BLaER1 treated with 17β-estradiol and CSF1 and Interleukin-3, amounts not matched to agents 10 nM and 100 nM (cell line): Measurements from ENCODE around the gene MRPS2.

Experiments used
- H3K27ac ChIP-seq, 11 experiments: shearing (Covaris generic); formaldehyde crosslinking; 2 replicates each; pipeline ENCODE4 v1.8.1; 2022
- H3K27me3 ChIP-seq, 11 experiments: shearing (Covaris generic); formaldehyde crosslinking; 2 replicates each; pipeline ENCODE4 v1.8.1; 2022
- H3K36me3 ChIP-seq, 11 experiments: shearing (Covaris generic); formaldehyde crosslinking; 2 replicates each; pipeline ENCODE4 v1.8.1; 2022
- H3K4me1 ChIP-seq, 10 experiments: shearing (Covaris generic); formaldehyde crosslinking; 2 replicates each; pipeline ENCODE4 v1.8.1; 2022
- H3K4me2 ChIP-seq, 11 experiments: shearing (Covaris generic); formaldehyde crosslinking; 2 replicates each; pipeline ENCODE4 v1.8.1; 2022
- H3K4me3 ChIP-seq, 10 experiments: shearing (Covaris generic); formaldehyde crosslinking; 2 replicates each; pipeline ENCODE4 v1.8.1; 2022
- H3K9ac ChIP-seq, 11 experiments: shearing (Covaris generic); formaldehyde crosslinking; 2 replicates each; pipeline ENCODE4 v1.8.1; 2022
- H3K9me3 ChIP-seq, 11 experiments: shearing (Covaris generic); formaldehyde crosslinking; replicated peaks in 1 of 11; 2 replicates each; pipeline ENCODE4 v1.8.1; 2022
- H4K20me1 ChIP-seq, 11 experiments: shearing (Covaris generic); formaldehyde crosslinking; 2 replicates each; pipeline ENCODE4 v1.8.1; 2022
- Cebpa-rat ChIP-seq, 11 experiments: shearing (Covaris generic); IDR thresholded peaks; 2 replicates each; pipeline ENCODE4 v1.8.1; 2022

The MRPS2 gene

GRCh38 chr9:135551456-135551855 lies 51.0 kb downstream of the MRPS2 start:
- Histone ChIP-seq H3K4me2 (peak overlapping the region; percentile 23 to 82 (median 72); a peak in 21 of 22 replicates), H3K9ac (peak overlapping the region in 6 of 11 experiments; percentile 13 to 62 (median 40); a peak in 6 of 22 replicates), H3K4me3 (no peak overlapping the region), H3K27me3 (peaks cover 0 to 7% (median 0%) of the 10 kb centered on the region in 11 experiments; a peak in 1 of 22 replicates), H3K36me3 (no peaks in the 10 kb centered on the region), H3K9me3 (no peaks in the 10 kb centered on the region), H3K27ac (peak overlapping the region in 5 of 11 experiments; percentile 13 to 59 (median 44); a peak in 5 of 22 replicates), H3K4me1 (peaks cover 10 to 28% (median 26%) of the 10 kb centered on the region in 10 experiments; a peak in 19 of 20 replicates), H4K20me1 (peaks cover 0 to 10% (median 0%) of the 10 kb centered on the region in 11 experiments; a peak in 6 of 22 replicates)
- no peak for TF ChIP-seq Cebpa-rat (IDR thresholded peaks at IDR 0.05)

GRCh38 chr9:135552021-135552697 lies 51.7 kb downstream of the MRPS2 start:
- H3K9ac ChIP-seq: peak overlapping the region in 1 of 11 experiments; percentile 62; a peak in 1 of 22 replicates

GRCh38 chr9:135552698-135553171 lies 52.3 kb downstream of the MRPS2 start:
- Histone ChIP-seq H3K27me3 (peaks cover 0 to 7% (median 0%) of the 10 kb centered on the region in 11 experiments; a peak in 1 of 22 replicates), H3K4me2 (peak overlapping the region in 2 of 11 experiments; percentile 80 to 82; a peak in 2 of 22 replicates), H3K36me3 (no peaks in the 10 kb centered on the region), H3K9ac (no peak overlapping the region), H4K20me1 (peaks cover 0 to 10% (median 0%) of the 10 kb centered on the region in 11 experiments; a peak in 6 of 22 replicates), H3K27ac (0 out of 22 replicates have a peak overlapping the region, but pooled peaks of 1 of the 11 experiments have one; percentile 17), H3K4me3 (no peak overlapping the region), H3K4me1 (peaks cover 10 to 28% (median 26%) of the 10 kb centered on the region in 10 experiments; a peak in 19 of 20 replicates), H3K9me3 (no peaks in the 10 kb centered on the region)
- no peak for TF ChIP-seq Cebpa-rat (IDR thresholded peaks at IDR 0.05)

More at GRCh38 chr9:135552021-135552697, 51.7 kb downstream of the MRPS2 start:
- 0 out of 22 replicates have a peak overlapping the region, but pooled peaks of 1 of the 11 experiments have one; percentile 17 for H3K27ac ChIP-seq
- H3K36me3 ChIP-seq: no peaks in the 10 kb centered on the region
- H4K20me1 ChIP-seq: peaks cover 0 to 10% (median 0%) of the 10 kb centered on the region in 11 experiments; a peak in 6 of 22 replicates
- no peaks in the 10 kb centered on the region for H3K9me3 ChIP-seq
- no peak for TF ChIP-seq Cebpa-rat (IDR thresholded peaks at IDR 0.05)
- peak overlapping the region in 9 of 11 experiments; percentile 23 to 82 (median 74); a peak in 10 of 22 replicates for H3K4me2 ChIP-seq
- H3K27me3 ChIP-seq: peaks cover 0 to 7% (median 0%) of the 10 kb centered on the region in 11 experiments; a peak in 1 of 22 replicates
- H3K4me3 ChIP-seq: no peak overlapping the region
- peaks cover 10 to 28% (median 26%) of the 10 kb centered on the region in 10 experiments; a peak in 19 of 20 replicates for H3K4me1 ChIP-seq
